ENCODE data around the gene GPSM3. TPM values are rescaled to one million over a fixed set of nuclear protein-coding genes. Genes with fewer than 3 reads are reported as not detected.

Gene GPSM3
- total and polyA plus RNA-seq, 2 donors (not counting 1 experiment from before 2014, with no cell fraction given) = 194 to 299 TPM

DNA sequence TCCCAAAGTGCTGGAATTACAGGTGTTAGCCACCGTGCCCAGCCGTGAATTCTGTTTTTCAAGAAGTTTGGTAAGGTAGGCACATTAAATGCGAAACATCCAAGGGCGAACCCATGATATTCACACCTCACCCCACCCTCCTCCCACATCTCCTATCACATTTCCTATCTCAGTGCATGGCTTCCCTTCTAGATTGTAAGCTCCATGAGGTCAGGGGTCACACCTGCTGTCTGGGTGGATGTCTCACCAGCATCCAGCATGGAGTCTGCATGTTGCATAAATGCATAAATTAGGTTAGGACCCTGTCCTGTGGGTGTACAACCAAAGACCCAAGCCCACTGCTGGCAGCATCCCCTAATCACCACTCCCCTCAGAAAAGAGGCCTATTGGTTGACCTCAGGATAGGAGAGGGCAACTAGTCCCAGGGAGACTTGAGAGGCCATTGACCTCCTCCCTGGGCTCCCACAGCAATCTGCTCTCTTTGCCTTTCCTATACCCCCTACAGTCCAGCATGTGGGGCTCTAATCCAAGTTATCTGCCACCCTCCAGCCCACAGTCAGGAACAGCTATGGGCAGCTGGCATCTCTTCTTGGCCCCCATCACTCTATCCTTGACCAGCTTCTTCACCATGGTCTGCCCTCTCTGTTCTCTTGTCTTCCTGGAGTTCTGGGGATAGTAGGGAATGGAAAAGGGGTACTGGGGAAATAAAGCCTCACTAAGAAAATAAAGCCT lies 44.9 kb downstream of the GPSM3 start:
- peaks cover 0 to 50% (median 27%) of the 10 kb centered on the region in 4 experiments for H3K27me3 ChIP-seq (replicated peaks in 1 of 4; ENCODE audit: control extremely low read depth in 1 of 4, control insufficient read depth in 3 of 4, insufficient read depth in 4 of 4, low read length in 3 of 4)
- H4K20me1 ChIP-seq (ENCODE audit: control insufficient read depth, insufficient read depth, low read length, poor library complexity, severe bottlenecking) = no peaks in the 10 kb centered on the region
- no peak overlapping the region for H3K4me3 Mint-ChIP-seq
- DNase-seq = no peak
- peaks cover 15 to 22% of the 10 kb centered on the region in 2 donors for H3K4me1 ChIP-seq (ENCODE audit: control insufficient read depth in 2 of 2, insufficient read depth in 2 of 2, low read length in 2 of 2)
- TF ChIP-seq EZH2 (IDR thresholded peaks at IDR 0.05; ENCODE audit: borderline replicate concordance, insufficient read depth, low read depth, low read length, poor library complexity, severe bottlenecking) = no peak
- TF ChIP-seq, protein P1, sequence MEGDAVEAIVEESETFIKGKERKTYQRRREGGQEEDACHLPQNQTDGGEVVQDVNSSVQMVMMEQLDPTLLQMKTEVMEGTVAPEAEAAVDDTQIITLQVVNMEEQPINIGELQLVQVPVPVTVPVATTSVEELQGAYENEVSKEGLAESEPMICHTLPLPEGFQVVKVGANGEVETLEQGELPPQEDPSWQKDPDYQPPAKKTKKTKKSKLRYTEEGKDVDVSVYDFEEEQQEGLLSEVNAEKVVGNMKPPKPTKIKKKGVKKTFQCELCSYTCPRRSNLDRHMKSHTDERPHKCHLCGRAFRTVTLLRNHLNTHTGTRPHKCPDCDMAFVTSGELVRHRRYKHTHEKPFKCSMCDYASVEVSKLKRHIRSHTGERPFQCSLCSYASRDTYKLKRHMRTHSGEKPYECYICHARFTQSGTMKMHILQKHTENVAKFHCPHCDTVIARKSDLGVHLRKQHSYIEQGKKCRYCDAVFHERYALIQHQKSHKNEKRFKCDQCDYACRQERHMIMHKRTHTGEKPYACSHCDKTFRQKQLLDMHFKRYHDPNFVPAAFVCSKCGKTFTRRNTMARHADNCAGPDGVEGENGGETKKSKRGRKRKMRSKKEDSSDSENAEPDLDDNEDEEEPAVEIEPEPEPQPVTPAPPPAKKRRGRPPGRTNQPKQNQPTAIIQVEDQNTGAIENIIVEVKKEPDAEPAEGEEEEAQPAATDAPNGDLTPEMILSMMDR (IDR thresholded peaks at IDR 0.05) = no peak
- no peak for ATAC-seq (ENCODE audit: low read depth)
- no peak overlapping the region for H3K27ac ChIP-seq (ENCODE audit: low read length in 2 of 2)
- H3K4me2 ChIP-seq (replicated peaks; ENCODE audit: low read depth, low read length, poor library complexity, severe bottlenecking) = no peak overlapping the region
- H3K9ac ChIP-seq (ENCODE audit: low read length) = no peak overlapping the region
- peaks cover 57% of the 10 kb centered on the region for H3K27me3 Mint-ChIP-seq
- no peaks in the 10 kb centered on the region for H3K79me2 ChIP-seq (ENCODE audit: control insufficient read depth, insufficient read depth, low read length)
- POLR2A ChIA-PET = no interaction called here
- no peak overlapping the region for H3K4me3 ChIP-seq (ENCODE audit: control extremely low read depth in 1 of 5, extremely low read depth in 1 of 5, insufficient read depth in 1 of 5, low read depth in 2 of 5, low read length in 4 of 5)
- CTCF ChIA-PET = no interaction called here
- H3K4me1 Mint-ChIP-seq = peaks cover 30% of the 10 kb centered on the region
- no peak overlapping the region for H3K27ac Mint-ChIP-seq
- peaks cover 0 to 16% (median 3%) of the 10 kb centered on the region in 3 donors for H3K9me3 ChIP-seq (ENCODE audit: control extremely low read depth in 1 of 3, control insufficient read depth in 2 of 3, insufficient read depth in 1 of 3, low read length in 2 of 3)
- intact Hi-C loops (cut with micrococcal nuclease) = no loop called here
- 100% methylated on average over 2 of the region's 4 CpGs for WGBS (ENCODE audit: insufficient coverage)
- H3K9me3 Mint-ChIP-seq (ENCODE audit: insufficient read depth) = no peaks in the 10 kb centered on the region
- no peak overlapping the region for H2AFZ ChIP-seq (ENCODE audit: insufficient read depth, low read depth, low read length, poor library complexity, severe bottlenecking)
- H3K36me3 ChIP-seq (replicated peaks in 1 of 2; ENCODE audit: control extremely low read depth in 1 of 2, control insufficient read depth in 1 of 2, extremely low read depth in 1 of 2, insufficient read depth in 2 of 2, low read length in 1 of 2) = no peaks in the 10 kb centered on the region

DNA sequence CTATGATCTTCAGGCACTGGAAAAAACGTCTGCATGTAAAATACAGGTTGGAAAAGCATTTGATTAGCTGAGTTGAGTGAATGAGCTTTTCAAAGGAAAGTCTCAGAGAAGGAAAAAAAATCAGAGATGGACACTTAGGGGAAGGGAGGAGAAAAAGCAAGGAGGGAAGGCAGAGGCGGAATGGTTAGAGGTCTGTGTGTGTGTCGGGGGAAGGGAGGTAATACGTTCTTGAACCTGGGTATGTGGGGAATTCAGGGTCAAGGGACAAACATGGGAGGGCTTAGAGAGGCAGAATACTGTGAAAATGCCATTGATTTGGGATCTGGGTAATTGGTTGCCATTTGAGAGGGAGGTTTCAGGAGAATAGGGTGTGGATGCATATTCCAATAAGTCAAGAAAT lies 45.8 kb downstream of the GPSM3 start:
- Histone ChIP-seq H3K4me3 (ENCODE audit: control extremely low read depth in 1 of 5, extremely low read depth in 1 of 5, insufficient read depth in 1 of 5, low read depth in 2 of 5, low read length in 4 of 5) (no peak overlapping the region), H3K27me3 (replicated peaks in 1 of 4; ENCODE audit: control extremely low read depth in 1 of 4, control insufficient read depth in 3 of 4, insufficient read depth in 4 of 4, low read length in 3 of 4) (peaks cover 0 to 43% (median 28%) of the 10 kb centered on the region in 4 experiments), H4K20me1 (ENCODE audit: control insufficient read depth, insufficient read depth, low read length, poor library complexity, severe bottlenecking) (no peaks in the 10 kb centered on the region), H3K4me2 (replicated peaks; ENCODE audit: low read depth, low read length, poor library complexity, severe bottlenecking) (no peak overlapping the region), H3K36me3 (replicated peaks in 1 of 2; ENCODE audit: control extremely low read depth in 1 of 2, control insufficient read depth in 1 of 2, extremely low read depth in 1 of 2, insufficient read depth in 2 of 2, low read length in 1 of 2) (no peaks in the 10 kb centered on the region), H2AFZ (ENCODE audit: insufficient read depth, low read depth, low read length, poor library complexity, severe bottlenecking) (no peak overlapping the region), H3K4me1 (ENCODE audit: control insufficient read depth in 2 of 2, insufficient read depth in 2 of 2, low read length in 2 of 2) (peaks cover 15 to 20% of the 10 kb centered on the region in 2 donors), H3K9me3 (ENCODE audit: control extremely low read depth in 1 of 3, control insufficient read depth in 2 of 3, insufficient read depth in 1 of 3, low read length in 2 of 3) (peaks cover 0 to 16% (median 3%) of the 10 kb centered on the region in 3 donors), H3K9ac (ENCODE audit: low read length) (no peak overlapping the region), H3K27ac (ENCODE audit: low read length in 2 of 2) (no peak overlapping the region), H3K79me2 (ENCODE audit: control insufficient read depth, insufficient read depth, low read length) (no peaks in the 10 kb centered on the region)
- 73% methylated on average over 4 of the region's 4 CpGs for WGBS (ENCODE audit: insufficient coverage)
- ChIA-PET POLR2A (no interaction called here), CTCF (no interaction called here)
- DNase-seq (no peak), ATAC-seq (ENCODE audit: low read depth) (no peak)
- TF ChIP-seq, protein P1 (IDR thresholded peaks at IDR 0.05) = no peak
- no peak for TF ChIP-seq EZH2 (IDR thresholded peaks at IDR 0.05; ENCODE audit: borderline replicate concordance, insufficient read depth, low read depth, low read length, poor library complexity, severe bottlenecking)
- Mint-ChIP-seq H3K27ac (no peak overlapping the region), H3K4me1 (peaks cover 26% of the 10 kb centered on the region), H3K27me3 (peaks cover 55% of the 10 kb centered on the region), H3K9me3 (ENCODE audit: insufficient read depth) (no peaks in the 10 kb centered on the region), H3K4me3 (no peak overlapping the region)
- intact Hi-C loops (cut with micrococcal nuclease) = no loop called here

Data from B cell (primary cell).